Measurements from ENCODE around the gene DGKD. TPM values are rescaled to one million over a fixed set of nuclear protein-coding genes. Genes with fewer than 3 reads are reported as not detected.

Gene DGKD
- polyA plus RNA-seq, 4 donors: 22.8 to 27.3 (median 23.9) TPM

- no peak for DNase-seq (ENCODE audit: low read depth in 4 of 4, low spot score in 3 of 4)
Observed at GRCh38 chr2:233338046-233338445, 16.2 kb upstream of the DGKD start.

DNA sequence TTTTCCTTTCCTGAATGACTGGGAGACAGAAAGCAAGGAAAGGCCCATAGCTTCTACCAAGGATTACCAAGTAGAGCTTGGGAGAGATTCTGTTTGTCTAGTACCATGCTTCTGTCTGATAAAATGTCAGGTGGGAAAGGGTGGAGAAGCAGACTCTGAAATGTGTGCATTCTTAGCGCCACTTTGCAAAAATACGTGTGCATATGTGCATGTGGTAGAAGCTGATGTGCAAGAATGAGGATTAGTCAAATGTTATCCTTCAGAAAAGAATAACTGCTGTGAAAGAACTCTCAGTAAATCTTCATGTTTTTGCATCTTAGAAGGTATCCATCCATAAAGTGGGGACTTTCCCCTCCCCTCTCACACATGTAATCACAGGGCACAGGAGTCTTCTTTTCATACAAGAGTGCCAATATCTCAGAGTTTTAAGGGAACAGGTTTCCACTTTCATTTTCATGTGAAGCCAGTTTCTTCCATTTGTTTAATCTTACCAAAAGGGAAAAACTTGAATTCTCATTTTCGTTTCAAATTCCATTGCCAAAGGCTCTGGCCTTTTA lies 15.4 kb upstream of the DGKD start:
- DNase-seq (ENCODE audit: low read depth in 4 of 4, low spot score in 3 of 4): no peak

GRCh38 chr2:233339427-233339826 lies 14.9 kb upstream of the DGKD start:
- DNase-seq (ENCODE audit: low read depth in 4 of 4, low spot score in 3 of 4): no peak

DNA sequence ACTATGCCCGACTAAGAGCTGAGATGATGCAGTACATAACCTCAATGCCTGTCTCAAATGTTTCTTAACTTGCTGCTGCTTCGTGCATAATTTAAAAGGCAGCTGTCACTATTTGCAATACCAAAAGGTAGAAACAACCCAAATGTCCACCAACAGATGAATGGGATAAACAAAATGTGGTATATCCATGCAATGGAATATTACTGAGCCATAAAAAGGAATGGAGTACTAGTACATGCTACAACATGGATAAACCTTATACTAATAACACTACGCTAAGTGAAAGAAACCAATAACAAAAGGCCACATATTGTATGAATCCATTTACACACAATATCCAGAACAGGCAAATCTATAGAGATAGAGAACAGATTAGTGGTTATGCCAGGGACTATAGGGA lies 13.0 kb upstream of the DGKD start:
- DNase-seq (ENCODE audit: low read depth in 4 of 4, low spot score in 3 of 4): no peak

- DNase-seq (ENCODE audit: low read depth in 4 of 4, low spot score in 3 of 4): no peak
Observed at GRCh38 chr2:233342301-233342700, 12.0 kb upstream of the DGKD start.

GRCh38 chr2:233343171-233343705 lies 11.1 kb upstream of the DGKD start:
- no peak for DNase-seq (ENCODE audit: low read depth in 4 of 4, low spot score in 3 of 4)

GRCh38 chr2:233346376-233346775 lies 7.9 kb upstream of the DGKD start:
- no peak for DNase-seq (ENCODE audit: low read depth in 4 of 4, low spot score in 3 of 4)

GRCh38 chr2:233346930-233347329 lies 7.4 kb upstream of the DGKD start:
- DNase-seq (ENCODE audit: low read depth in 4 of 4, low spot score in 3 of 4): no peak

DNA sequence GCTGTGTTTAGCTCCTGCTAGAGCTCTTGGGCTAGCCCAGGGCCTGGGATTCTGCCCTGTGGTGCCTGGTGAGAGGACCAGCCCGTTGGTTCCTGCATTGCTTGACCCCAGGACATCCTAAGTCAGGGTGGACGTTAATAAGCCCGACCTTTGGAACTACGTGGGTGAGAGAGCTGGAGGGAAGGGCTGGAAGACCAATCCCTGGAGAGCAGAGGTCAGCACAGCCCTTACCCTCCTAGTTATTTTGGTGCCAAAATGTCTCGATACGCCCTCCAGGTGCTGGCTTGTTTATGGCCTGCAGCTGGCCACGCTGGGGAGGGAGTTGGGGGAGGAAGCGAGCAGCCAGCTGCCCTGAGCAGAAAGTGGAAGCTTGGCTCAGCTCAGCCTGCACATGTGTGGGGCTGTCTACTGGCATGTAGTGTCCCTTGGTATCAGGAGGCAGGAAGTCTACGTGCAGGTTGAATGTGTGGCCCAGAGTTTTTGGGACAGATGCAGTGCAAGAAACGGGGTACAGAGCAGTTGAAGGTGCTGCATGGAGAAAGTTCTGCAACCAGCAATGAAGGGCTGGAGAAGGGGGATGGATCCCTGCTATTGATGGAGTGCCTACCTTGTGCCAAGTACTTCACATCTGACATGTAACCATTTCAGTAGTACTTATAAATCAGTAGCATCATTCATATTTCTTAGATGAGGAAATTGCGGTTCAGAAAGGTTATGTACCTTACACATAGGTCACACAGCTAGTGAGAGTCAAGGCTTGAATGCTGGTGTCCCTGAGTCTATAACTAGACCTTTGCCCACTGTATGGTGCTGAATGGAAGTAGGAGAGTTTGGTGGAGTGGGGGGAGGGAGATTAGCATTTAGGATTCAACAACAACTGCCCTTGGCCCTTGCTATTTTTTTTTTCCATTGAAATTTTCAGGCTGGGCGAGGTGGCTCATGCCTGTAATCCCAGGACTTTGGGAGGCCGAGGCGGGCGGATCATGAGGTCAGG lies 5.0 kb upstream of the DGKD start:
- no peak for DNase-seq (ENCODE audit: low read depth in 4 of 4, low spot score in 3 of 4)

- no peak for DNase-seq (ENCODE audit: low read depth in 4 of 4, low spot score in 3 of 4)
Observed at GRCh38 chr2:233350708-233351107, 3.6 kb upstream of the DGKD start.

DNA sequence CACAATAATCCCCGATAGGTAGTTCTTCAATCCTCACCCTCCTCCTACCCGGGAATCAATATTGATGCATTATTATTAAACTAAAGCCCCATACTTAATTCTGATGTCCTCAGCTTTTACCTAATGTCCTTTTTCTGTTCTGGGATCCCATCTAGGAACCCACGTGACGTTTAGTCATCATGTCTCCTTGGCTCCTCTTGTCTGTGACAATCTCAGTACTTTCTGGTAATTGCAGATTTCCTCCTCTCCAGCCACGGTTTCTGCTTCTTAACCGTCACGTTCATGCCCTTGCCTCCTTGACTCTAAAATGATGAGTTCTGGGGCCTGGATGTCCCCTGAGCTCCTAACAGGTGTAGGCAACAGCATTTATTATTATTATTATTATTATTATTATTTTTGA lies 2.9 kb upstream of the DGKD start:
- DNase-seq (ENCODE audit: low read depth in 4 of 4, low spot score in 3 of 4): no peak

DNA sequence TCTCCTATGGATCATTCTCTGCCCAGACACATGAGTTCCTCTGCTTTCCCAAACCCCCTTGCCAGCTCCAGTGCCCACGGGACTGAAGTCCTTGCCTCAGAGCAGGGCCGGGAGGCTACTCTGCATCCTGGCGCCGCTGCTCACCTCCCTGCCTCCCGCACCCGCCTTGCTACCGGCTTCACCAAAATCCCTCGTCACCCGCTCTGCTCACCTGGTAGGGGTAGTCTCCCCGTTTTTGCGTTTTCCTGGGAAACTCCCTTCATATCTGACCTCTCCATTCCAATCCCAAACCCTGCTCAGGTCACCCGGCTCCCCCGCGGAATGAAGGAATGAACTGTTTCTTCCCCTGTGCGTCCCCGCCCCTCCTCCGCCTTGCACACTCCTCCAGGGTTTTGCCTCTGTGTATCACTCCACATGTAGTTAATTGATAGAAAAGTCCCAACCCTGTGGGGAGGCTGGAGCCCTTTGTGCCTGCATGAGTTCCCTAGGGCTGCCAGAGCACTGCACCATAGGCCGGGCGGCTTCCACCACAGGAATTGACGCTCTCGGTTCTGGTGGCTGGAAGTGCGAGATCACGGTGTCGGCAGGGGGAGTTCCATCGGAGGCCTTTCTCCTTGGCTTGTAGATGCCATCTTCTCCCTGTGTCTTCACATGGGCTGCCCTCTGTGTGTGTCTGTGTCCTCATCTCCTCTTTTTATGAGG lies 2.0 kb upstream of the DGKD start:
- no peak for DNase-seq (ENCODE audit: low read depth in 4 of 4, low spot score in 3 of 4)

- DNase-seq (ENCODE audit: low read depth in 4 of 4, low spot score in 3 of 4): no peak
Observed at GRCh38 chr2:233353101-233353768, 1.1 kb upstream of the DGKD start.

DNA sequence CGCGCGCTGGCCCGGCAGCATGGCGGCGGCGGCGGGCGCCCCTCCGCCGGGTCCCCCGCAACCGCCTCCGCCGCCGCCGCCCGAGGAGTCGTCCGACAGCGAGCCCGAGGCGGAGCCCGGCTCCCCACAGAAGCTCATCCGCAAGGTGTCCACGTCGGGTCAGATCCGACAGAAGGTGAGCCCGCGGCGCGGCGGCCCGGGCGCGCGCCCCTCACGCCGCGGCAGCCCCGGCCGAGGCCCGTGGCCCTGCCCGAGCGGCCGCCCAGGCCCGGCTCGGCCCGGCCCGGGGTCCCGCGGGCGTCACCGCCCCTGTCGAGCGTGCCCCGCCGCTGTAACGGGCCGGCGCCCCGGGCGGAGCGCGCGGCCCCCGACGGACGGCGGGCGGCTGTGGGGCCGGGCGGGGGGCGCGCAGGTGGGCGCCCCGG lies 218 bp downstream of the DGKD start:
- no peak for DNase-seq (ENCODE audit: low read depth in 4 of 4, low spot score in 3 of 4)

DNA sequence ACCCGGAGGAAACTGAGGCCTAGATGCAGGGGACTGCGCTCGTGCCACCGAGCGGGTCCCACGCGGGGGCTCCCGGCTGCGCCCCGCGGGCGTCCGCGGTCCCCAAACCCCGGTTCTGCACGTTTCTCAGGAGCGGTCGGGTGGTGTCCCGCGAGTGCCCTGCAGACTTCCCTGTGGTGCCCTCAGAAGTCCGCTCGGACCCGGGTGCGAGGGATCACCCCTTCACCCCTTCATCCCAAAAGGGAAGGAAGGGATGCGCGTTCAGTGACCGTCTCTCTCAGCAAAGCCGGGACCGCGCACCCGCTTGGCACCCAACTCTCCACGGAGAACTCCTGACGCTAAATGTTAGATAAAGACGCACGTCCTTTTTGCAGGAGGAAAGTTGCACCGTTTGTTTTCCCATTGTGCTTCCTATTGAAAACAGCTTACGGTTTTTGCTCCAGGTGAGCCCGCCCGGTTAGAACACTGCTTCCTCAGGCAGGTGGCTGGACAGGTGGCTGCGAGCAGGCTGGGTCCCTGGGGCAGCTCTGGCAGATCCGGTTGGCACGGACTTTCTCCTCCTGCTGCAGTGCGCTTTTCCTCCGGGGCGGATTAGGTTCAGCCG lies 779 bp downstream of the DGKD start:
- no peak for DNase-seq (ENCODE audit: low read depth in 4 of 4, low spot score in 3 of 4)

GRCh38 chr2:233355916-233356315 lies 1.6 kb downstream of the DGKD start:
- DNase-seq (ENCODE audit: low read depth in 4 of 4, low spot score in 3 of 4): no peak

DNA sequence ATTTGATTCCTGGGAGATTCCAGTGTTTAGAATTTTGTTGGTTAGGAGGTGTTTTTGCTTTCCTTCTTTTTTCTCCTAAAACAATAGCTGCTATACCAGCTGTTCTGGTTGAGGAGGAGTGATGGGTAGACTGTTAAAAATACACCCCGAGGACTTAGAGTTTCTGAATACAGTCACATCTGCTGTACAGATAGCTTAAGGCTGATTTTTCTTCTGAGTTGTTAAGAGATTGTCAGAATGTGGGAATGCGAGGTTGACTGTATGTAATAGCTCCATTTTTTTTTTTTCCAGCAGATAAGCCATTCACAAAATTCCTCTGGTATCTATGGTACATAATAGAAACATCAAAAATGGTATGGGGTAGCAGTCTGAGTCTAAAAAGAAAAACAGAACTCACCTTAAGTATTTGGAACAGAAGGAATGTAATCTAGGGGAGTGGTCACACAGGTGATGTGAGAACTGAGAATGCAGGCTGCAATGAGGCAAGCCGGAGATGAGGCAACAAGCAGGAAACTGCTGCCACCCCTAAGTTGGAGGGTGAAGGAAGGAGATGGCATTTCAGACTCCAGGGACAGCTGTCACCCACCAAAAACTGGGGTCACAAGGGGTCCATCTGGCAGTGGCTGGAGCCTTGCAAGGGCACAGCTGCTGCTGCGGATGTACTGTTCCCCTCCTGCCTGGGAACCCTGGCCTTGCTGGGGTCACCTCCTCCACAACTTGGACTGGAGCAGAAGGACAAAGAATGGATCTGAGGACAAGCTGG lies 2.4 kb downstream of the DGKD start:
- no peak for DNase-seq (ENCODE audit: low read depth in 4 of 4, low spot score in 3 of 4)

DNA sequence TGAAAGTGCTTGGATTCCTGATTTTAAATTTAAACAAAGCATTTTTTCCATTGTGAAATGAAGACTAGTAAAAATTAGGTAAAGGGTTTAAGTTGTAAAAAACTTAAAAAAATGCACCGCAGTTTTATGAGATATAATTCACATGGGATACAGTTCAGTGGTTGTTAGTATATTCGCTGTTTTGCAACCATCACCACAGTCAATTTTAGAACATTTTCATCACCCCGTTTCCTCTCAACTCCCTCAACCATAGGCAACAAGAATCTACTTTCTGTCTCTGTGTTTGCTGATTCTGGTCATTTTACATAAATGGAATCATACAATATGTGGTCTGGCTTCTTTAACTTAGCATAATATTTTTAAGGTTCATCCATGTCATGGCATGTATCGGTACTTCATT lies 4.0 kb downstream of the DGKD start:
- DNase-seq (ENCODE audit: low read depth in 4 of 4, low spot score in 3 of 4): no peak

DNA sequence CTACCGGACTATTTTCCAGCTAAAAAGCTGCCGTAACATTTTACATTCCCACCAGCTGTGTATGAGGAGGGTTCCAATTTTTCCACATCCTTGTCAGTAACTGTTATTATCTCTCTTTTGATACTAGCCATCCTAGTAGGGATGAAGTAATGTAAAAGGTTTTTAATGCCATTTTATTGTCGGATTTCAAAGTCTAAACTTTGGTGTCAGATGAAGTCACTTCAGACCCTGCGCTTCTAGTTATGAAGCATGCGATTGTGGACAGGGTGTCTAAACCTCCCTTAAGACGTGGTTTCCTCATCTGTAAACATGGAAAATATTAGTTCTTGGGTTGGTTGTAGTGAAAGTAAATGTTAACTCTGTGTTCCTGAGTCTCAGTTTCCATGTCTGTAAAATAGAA lies 4.7 kb downstream of the DGKD start:
- DNase-seq (ENCODE audit: low read depth in 4 of 4, low spot score in 3 of 4): no peak

GRCh38 chr2:233359823-233360222 lies 5.5 kb downstream of the DGKD start:
- DNase-seq (ENCODE audit: low read depth in 4 of 4, low spot score in 3 of 4): no peak

Data from right renal pelvis (tissue), 4 donors.